Measurements from ENCODE around the gene AVL9.
"Not testable (repeated sequence)": the region's sequence is repeated elsewhere in the genome, so short reads cannot be mapped to it uniquely, and the experiment has no call there.

Gene AVL9

DNA sequence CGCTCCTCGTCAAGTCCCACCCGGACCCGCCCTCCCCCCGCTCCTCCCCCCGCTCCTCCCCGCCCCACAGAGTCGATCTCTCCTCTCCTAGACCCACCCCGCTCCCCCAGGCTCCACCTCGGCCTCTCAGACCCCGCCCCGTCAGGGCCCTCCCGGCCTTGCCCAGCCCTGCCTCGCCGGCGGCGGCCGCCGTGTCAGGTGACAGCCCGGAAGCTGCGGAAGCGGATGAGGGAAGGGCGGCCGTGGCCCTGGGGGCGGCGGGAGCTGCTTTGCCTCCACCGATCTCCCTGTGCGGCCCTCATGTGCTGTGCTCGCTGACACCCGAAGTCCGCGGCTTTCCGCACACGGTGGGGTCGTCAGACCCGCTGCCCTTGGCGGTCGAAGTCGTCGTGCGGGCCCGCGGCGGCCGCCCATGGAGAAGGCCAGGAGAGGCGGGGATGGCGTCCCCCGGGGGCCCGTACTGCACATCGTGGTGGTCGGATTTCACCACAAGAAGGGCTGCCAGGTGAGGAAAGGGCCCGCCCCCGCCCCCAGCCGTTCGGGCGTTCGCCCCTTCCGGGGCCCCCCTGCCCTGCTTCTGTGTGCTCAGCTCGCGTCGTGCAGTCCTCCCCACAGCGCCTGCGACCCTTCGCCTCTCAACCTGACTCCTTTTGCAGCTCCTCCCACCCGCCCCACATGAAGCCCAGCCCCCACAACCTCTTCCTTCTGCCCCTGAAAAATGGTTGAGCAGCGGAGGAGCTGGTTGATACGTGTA, at the start of gene AVL9:
AVL9 (plus strand) TSS at position 192 of the 754 bp plus-strand sequence; CDS start at position 413, 221 bp downstream.
- peak; percentile 97 to 98 for DNase-seq (ENCODE audit: low read depth in 2 of 2)

DNA sequence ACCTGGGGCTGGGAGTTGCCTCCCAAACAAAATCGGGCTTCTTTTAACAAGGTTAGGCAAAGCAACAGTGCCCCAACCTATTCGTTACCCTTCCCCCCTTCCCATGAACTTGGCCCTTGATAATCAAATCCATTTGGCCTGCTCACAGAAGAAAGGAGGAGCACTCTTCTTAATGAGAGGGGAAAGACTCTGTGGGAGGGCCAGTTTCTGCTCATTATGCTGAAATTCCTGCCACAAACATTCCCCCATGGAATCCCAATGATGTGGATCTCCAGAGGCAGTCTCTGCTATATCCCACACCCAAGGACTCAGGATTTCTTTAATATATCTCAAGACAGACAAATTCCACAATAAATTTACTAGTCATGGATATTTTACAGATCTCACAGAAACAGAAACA, 48.1 kb upstream of the AVL9 start:
- no peak for DNase-seq (ENCODE audit: low read depth in 2 of 2)

DNA sequence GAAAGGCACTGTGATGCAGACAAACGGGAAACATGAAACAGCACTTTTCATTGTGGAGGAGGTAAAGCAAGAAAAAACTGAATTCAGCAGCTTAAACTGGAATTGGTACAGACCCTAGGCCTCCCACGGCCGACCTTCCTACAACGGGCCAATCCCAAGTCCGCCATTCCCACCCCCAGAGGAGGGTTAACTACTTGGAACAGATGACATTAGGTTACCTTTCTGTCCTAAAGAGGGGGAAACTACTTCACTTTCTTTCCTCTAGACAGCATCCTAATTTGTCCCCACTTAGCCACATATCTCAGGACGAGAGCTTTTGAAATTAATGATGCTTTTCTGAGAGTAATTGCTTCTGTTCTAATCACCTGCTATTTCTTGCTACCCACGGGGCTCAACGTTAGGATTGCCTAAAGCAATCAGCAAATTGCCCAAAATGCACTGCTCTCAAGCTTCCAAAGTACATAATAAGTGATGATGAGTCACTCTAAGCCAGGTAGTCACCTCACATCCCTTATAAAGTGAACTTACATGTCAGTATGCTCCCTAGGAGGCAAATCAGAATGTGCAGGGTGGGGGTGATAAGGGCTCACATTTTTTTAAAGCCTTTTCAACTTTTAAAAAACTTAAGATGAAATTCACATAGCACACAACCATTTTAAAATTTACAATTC, 41.8 kb upstream of the AVL9 start:
- DNase-seq (ENCODE audit: low read depth in 2 of 2), result no peak

DNA sequence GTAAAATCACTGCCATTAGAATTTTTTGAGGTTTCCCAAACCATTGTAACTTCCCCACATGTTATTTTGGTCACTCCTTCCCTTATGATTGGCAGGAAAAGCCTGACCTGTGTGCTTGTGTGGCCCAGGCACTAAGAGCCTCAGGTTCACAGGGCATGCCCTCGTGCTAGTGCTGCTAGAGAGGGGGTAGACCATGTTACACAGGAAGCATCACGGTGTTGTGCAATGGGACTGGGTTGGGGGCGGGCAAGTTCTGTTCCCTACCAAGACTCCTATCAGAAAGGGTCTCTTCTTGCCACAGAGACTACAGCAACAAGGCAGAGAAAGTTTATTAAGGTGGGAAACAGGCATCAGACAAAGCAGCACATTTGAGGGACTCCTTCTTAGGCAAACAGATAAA, 37.3 kb upstream of the AVL9 start:
- no peak for DNase-seq (ENCODE audit: low read depth in 2 of 2)

DNA sequence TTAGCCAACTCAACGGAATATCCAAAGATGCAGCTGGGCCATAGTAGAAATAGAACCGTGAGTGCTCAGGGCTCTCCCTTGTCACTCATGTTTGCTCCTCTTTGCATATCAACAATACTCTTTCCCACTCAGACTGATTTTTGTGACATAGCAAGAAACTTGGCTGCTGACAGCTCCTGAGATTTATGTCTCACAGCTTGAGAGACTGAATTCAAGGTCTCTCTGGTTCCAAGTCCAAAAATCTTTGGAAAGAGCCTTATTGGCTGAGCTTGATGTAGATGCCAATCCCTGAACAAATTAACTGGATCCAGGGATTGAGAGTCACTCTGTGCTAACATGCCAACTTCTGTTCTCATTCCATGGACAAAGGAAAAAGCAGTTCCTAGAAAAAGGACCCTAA, 35.5 kb upstream of the AVL9 start:
- no peak for DNase-seq (ENCODE audit: low read depth in 2 of 2)

DNA sequence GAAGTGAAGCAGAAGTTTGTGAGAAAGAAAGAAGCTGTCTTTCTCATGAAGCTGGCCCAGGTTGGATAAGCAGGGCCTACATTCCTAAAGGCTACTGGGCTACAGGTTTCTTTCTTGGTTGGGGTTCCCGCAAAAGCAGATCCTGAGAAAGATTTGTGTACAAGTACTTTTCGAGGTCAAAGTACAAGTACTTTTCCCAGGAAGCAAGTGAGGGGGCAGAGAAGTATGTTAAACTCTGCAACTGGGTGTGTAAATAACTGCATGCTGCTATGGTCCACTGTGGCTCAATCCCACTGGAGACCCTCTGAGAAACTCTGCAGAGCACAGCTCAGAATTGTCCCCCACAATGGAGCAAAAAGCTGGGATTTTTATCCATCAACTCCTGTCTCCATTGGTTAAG, 33.8 kb upstream of the AVL9 start:
- DNase-seq (ENCODE audit: low read depth in 2 of 2), result no peak

DNA sequence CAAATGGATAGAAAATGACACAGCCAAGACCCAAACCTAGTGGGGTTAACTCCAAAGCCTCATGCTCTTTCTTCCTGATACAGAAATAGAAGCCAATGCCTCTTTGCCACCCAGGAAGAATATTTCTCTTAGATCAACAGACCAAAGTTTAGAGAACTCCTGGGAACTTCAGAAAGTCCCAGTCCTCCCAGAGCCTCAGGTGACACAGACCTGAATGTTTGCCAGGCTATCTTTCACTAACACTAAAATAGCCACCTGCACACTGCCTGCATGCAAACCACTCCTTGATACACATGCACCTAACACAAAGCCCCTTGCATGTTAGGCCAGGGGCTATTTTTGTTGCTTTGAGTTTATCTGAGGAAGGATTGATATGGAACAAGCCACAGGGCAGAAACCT, 32.8 kb upstream of the AVL9 start:
- DNase-seq (ENCODE audit: low read depth in 2 of 2), result no peak

DNA sequence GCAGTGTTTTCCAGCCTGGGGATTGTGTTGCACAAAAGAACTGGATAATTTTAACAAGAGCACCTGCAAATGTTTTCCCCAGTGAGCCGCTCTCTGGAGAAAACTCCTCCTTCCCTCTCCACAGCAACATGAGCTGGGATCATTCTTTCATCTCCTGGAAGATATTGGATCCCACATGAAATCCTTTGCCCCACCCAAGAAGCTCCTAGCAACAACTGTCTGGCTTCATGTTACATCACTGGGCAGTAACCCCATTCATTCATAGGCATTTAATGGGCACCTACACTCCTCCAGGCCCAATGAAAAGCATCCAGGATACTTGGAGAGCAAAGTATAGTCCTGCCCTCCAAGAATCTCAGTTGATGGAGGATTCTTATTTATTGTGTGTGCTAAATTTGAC, 32.3 kb upstream of the AVL9 start:
- DNase-seq (ENCODE audit: low read depth in 2 of 2), result no peak

DNA sequence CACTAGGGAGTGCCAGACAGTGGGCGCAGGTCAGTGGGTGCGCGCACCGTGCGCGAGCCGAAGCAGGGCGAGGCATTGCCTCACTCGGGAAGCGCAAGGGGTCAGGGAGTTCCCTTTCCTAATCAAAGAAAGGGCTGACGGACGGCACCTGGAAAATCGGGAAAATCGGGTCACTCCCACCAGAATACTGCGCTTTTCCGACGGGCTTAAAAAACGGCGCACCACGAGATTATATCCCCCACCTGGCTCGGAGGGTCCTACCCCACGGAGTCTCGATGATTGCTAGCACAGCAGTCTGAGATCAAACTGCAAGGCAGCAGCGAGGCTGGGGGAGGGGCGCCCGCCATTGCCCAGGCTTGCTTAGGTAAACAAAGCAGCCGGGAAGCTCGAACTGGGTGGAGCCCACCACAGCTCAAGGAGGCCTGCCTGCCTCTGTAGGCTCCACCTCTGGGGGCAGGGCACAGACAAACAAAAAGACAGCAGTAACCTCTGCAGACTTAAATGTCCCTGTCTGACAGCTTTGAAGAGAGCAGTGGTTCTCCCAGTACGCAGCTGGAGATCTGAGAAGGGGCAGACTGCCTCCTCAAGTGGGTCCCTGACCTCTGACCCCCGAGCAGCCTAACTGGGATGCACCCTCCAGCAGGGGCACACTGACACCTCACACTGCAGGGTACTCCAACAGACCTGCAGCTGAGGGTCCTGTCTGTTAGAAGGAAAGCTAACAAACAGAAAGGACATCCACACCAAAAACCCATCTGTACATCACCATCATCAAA, 30.5 kb upstream of the AVL9 start:
- not testable (repeated sequence) for DNase-seq (ENCODE audit: low read depth in 2 of 2)

DNA sequence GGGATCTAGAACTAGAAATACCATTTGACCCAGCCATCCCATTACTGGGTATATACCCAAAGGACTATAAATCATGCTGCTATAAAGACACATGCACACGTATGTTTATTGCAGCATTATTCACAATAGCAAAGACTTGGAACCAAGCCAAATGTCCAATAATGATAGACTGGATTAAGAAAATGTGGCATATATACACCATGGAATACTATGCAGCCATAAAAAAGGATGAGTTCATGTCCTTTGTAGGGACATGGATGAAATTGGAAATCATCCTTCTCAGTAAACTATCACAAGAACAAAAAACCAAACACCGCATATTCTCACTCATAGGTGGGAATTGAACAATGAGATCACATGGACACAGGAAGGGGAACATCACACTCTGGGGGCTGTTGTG, 25.3 kb upstream of the AVL9 start:
- DNase-seq (ENCODE audit: low read depth in 2 of 2), result not testable (repeated sequence)

DNA sequence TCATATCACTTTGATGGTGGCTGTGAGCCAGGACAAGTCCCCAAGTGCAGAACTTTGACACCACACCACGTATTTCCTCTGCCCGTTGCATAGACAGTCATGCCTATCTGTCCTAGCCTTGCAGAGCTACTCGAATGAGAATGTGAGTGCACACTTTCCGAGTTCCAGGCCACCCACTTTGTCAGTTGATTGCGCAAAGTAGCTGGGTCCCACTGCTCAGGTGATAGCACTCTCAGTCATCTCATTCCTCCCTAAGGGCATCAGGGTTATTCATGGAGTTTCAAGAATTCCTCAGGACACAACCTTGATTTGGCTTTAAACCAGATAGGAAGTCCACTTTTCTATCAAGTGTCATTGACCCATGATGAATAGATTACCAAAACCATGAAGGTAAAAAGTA, 24.4 kb upstream of the AVL9 start:
- no peak for DNase-seq (ENCODE audit: low read depth in 2 of 2)

DNA sequence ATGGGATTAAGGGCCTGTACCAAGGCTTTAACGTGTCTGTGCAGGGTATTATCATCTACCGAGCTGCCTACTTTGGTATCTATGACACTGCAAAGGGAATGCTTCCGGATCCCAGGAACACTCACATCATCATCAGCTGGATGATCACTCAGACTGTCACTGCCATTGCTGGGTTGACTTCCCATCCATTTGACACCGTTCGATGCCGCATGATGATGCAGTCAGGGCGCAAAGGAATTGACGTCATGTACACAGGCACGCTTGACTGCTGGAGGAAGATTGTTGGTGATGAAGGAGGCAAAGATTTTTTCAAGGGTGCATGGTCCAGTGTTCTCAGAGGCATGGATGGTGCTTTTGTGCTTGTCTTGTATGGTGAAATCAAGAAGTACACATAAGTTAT, 23.3 kb upstream of the AVL9 start:
- no peak for DNase-seq (ENCODE audit: low read depth in 2 of 2)

DNA sequence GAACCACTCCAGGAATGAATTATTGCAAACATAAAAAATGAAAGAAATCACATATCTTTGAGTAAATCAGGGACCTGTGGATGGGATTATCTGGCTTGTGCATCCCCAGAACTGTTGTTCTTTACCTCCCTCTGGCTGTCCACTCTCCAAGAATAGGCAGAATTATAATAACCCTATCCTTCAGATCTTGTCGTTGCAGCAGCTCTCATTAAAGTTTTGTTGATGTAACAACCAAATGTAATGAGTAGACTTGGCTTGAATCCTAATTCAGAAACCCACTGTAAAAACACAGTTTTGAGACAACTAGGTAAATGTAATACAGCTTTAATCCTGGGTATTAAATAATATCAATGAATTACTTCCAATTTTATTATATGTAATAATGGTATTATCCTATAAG, 21.3 kb upstream of the AVL9 start:
- DNase-seq (ENCODE audit: low read depth in 2 of 2), result no peak

DNA sequence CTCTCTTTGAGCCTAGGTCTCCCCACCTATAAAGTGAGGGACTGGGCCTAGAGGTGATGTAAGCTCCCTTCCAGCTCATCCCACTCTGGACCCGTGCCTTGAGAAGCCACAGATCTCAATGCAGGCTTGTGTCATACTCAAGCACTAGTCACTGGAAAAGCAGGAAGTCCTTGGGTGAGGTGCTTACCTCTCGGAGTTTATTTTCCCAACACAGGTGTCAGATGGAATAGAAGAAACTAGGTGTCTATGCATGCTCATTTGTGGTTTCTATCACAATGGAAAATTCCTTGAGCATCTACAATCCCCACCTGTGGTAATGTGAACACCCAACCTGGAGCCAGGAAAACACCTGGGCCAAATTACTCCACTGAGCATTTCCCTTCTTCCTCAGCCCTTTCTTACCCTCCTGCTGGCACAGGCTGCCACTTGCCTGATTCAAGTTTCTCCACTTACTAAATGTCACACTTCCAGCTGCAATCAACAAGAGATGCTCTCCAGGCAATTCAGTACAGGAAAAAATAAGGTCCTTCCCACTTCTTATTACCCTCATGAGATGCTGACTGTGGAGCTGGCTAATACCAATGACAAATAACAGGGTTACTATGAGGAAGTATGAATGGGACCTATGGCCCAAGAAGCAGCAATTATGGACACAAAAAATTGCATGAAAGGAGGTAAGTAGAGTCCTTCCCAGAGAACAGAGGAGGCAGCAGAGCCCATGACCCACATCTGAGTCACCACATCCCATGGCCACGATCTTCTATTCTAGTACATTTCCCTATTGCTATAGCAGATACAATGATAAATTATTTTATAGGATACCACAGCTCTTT, 18.3 kb upstream of the AVL9 start:
- DNase-seq (ENCODE audit: low read depth in 2 of 2), result no peak

DNA sequence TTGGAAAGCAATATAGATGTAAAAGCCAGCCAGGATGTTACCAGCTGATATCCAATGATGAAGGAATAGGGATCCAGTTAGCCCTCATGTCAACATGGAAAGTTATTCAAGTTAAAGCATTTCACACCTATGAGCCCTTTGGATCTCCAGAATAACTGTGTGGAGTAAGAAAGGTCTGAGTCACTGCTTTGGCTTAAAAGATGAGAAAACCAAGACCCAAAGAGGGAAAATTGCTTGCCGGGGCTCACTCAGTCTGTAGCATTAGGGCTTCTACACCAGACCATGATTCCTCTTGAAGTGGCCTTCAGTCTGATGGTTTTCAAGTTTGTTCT, 17.7 kb upstream of the AVL9 start:
- no peak for DNase-seq (ENCODE audit: low read depth in 2 of 2)

DNA sequence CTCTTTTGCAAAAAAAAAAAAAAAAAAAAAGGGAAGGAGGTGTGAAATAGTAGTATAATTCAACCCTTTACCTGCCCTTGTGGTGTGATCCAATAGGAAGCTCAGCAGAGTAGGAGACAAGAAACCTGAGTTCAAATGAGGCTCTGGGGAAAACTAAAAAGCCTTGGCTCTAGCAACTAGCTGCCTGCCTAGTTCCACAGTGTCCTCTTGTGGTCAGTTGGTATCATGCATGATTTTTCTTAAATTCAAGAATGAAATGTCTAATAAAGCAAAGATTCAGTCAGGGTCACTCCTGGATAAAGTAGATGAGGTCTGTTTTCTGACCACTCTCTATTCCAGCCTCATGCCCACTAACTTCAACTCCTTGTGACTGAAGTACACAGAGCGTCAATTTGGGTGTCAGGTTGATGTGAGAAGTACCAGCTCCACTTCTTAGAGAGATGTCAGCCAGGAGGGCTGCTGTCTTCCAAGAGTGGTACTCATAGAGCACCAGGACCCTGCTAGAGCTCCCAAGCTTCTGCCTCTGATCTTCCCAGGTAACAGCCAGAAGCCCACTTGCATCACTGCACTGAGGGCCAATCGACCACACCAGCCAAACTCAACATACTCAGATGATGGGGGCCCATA, 15.6 kb upstream of the AVL9 start:
- DNase-seq (ENCODE audit: low read depth in 2 of 2), result no peak

DNA sequence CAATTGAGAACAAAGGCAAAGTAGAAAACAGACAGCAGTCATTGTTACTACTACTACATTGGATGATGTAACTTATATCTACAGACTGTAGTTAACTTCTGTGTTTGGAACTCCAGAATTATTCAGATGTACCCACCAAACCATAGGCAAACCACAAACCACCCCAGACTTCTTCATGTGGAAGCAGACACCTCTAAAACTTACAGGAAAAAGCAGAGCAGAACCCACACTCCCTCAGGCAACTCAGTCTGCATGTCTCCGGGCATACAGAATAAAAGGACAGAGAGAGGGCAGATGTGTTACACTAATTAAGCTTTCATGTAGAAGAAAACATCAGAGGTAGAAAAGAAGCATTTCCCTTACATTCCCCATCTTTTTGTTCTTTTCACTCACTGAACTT, 14.1 kb upstream of the AVL9 start:
- DNase-seq (ENCODE audit: low read depth in 2 of 2), result no peak

DNA sequence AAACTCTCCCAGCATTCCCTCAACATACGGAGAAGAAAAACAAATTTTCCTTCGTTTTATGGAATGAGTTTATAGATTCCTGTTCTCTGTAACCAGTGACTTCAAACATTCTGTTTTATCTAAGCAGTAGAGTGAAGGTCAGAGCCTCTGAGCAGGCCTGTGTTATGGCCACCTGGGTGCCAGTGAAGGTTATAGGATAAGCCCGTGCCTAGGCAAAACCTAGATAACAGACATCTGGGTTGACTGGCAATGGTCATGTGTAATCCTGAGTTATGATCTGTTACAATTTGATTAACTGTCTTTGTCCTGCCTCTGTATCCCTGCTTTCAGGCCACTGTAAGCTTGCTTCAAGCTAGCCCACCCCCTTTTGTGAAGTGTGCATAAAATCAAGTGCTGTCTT, 13.4 kb upstream of the AVL9 start:
- DNase-seq (ENCODE audit: low read depth in 2 of 2), result no peak

DNA sequence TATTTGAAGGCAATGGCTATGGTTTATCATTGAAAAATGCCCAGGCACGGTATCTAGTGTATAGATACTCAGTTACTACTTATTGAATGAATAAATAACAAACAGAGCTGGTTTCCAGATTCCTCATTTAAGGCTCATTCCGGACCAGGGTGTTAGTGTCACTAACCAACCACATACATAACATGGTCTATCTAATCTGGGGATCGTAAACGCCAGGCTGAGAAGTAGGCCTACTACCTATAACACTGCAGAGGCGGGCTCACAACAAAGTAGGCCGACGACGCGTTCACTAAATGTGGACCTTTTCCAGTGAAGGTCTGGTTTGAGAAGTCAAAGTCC, 5.5 kb upstream of the AVL9 start:
- DNase-seq (ENCODE audit: low read depth in 2 of 2), result no peak

DNA sequence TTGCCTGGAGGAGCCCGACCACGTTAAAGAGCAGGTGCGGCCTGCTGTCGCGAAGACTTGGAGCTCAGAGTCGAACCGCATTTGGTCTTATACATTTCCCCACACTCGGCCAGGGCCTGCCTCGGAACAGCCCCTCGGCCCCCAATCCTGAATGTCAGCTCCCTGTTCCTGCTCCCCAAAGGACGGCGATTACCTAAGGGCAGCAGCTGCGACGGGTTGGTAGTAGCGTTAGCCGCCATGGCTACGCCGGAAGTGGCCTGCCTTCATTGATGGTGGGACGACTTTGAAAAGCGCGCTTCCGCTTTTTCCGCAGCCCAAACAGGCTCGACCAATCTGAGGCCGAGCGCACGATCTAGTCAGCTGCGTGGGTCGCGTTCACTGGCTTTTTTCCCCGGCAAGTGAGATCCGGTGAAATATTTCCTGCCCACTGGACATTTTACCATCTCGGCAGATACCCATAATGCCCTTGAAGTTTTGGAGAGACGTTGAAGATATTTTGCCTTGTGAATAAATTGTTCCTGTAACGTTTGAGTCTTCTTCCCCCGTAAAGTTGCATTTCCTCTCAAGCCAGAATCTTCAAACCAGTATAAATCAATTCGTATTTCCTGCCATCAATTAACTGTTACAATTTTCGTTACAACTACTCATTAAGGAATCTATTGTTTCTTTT, 5.0 kb upstream of the AVL9 start, which contains the start of gene LSM5:
LSM5 (minus strand) TSS at position 254 of the 670 bp plus-strand sequence; CDS start at position 239, 15 bp downstream.
- peak; percentile 60 to 68 for DNase-seq (ENCODE audit: low read depth in 2 of 2)

DNA sequence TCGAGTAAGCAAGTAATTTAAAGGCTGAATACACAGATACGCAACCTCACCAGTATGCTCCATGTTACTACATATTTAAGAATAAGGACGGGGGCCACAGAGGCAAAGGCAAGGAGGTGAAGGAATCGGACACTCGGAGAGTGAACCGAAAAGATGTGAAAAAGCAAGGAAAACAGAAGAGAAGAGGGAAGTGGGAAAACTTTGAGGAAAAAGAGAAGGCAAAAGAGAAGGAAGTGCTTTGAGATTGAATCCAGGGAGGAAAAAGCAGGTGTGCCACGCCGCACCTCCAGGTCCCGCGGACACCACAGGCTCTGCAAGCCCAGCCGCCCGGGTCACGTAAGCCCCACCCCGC, 367 bp upstream of the AVL9 start:
- no peak for DNase-seq (ENCODE audit: low read depth in 2 of 2)
